Endodermal cell (in vitro differentiated cells): Measurements from ENCODE around the gene IL6R. TPM values are rescaled to one million over a fixed set of nuclear protein-coding genes. Genes with fewer than 3 reads are reported as not detected.

ENCODE experiments used
- DNase-seq: peaks from one replicate; pipeline ENCODE4 v3.0.0-alpha.2; 2017
- H3K27ac ChIP-seq: 2 replicates; pipeline ENCODE4 v1.5.1; 2013; ENCODE audit warnings: mild to moderate bottlenecking, low read depth, low read length, moderate library complexity
- H3K27me3 ChIP-seq: 2 replicates; pipeline ENCODE4 v1.6.1; 2013; ENCODE audit warnings: mild to moderate bottlenecking, low read length, moderate library complexity; ENCODE audit not compliant: insufficient read depth, control insufficient read depth, poor library complexity, severe bottlenecking
- H3K36me3 ChIP-seq: 2 replicates; pipeline ENCODE4 v1.7.0; 2013; ENCODE audit warnings: mild to moderate bottlenecking, low read length, moderate library complexity; ENCODE audit not compliant: control insufficient read depth, insufficient read depth
- H3K4me1 ChIP-seq: one replicate; pipeline ENCODE4 v1.7.0; 2013; ENCODE audit warnings: low read length; ENCODE audit not compliant: control insufficient read depth, insufficient read depth
- H3K4me3 ChIP-seq: 2 replicates; pipeline ENCODE4 v1.5.1; 2013; ENCODE audit warnings: mild to moderate bottlenecking, low read length, moderate library complexity
- H3K9ac ChIP-seq: 2 replicates; pipeline ENCODE4 v1.6.1; 2013; ENCODE audit warnings: mild to moderate bottlenecking, low read length, moderate library complexity; ENCODE audit not compliant: poor library complexity, severe bottlenecking; ENCODE audit errors: extremely low read depth
- H3K9me3 ChIP-seq: 2 replicates; pipeline ENCODE4 v1.6.1; 2013; ENCODE audit warnings: mild to moderate bottlenecking, low read length, moderate library complexity; ENCODE audit not compliant: control insufficient read depth
- H3K27ac Mint-ChIP-seq: 2 replicates; pipeline ENCODE4 v1.8.0; 2020; ENCODE audit warnings: mixed read lengths
- H3K27me3 Mint-ChIP-seq: 2 replicates; pipeline ENCODE4 v1.8.0; 2021; ENCODE audit warnings: mild to moderate bottlenecking, mixed read lengths; ENCODE audit not compliant: insufficient read depth
- H3K36me3 Mint-ChIP-seq: 2 replicates; pipeline ENCODE4 v1.8.0; 2020; ENCODE audit warnings: low read depth, mixed read lengths
- H3K4me1 Mint-ChIP-seq: 2 replicates; pipeline ENCODE4 v1.8.0; 2020; ENCODE audit warnings: mixed read lengths
- H3K4me3 Mint-ChIP-seq: 2 replicates; pipeline ENCODE4 v1.8.0; 2020; ENCODE audit warnings: mild to moderate bottlenecking, moderate library complexity, mixed read lengths
- H3K9me3 Mint-ChIP-seq: 2 replicates; pipeline ENCODE4 v1.8.0; 2020; ENCODE audit warnings: mild to moderate bottlenecking, mixed read lengths
- CTCF ChIP-seq: fragments of 200-600 bp; sonication (generic); conservative IDR thresholded peaks from 2 replicates; pipeline ENCODE4 v1.5.0; 2021; ENCODE audit warnings: antibody characterized with exemption, mild to moderate bottlenecking
- WGBS, 2 experiments: methylation state at CpG; one replicate each; pipeline versions ENCODE4 v1.1.5 to v1.1.7; 2013; ENCODE audit warnings: missing lambda C conversion rate in 2 of 2, mixed read lengths in 1 of 2; ENCODE audit not compliant: insufficient coverage in 1 of 2, insufficient read length in 1 of 2; 5-methylcytosine and 5-hydroxymethylcytosine counted together
- total RNA-seq, 2 donors: library from RNA; stranded (reverse); fragmentation: NEBNext Ultra II Directional in 1 of 2; extraction: Animal tissue kit (Norgen Biotek cat#: 25700) in 1 of 2; gene quantifications; 2 replicates in 1 of 2; 3 replicates in 1 of 2; pipeline ENCODE4 v1.2.1, GENCODE V29; 2021

The IL6R gene
- total RNA-seq, 2 donors from 2014 or later = 0.77 to 1.0 TPM

- no peaks in the 10 kb centered on the region for H3K36me3 ChIP-seq
- WGBS, 2 experiments = 90 to 91% methylated on average over 7 to 17 of the region's 17 CpGs
- peak; percentile 43 for DNase-seq
- H3K27ac ChIP-seq = no peak overlapping the region
- Mint-ChIP-seq H3K4me1 (peaks cover 5% of the 10 kb centered on the region), H3K4me3 (no peak overlapping the region), H3K36me3 (no peaks in the 10 kb centered on the region), H3K27me3 (peaks cover 2% of the 10 kb centered on the region), H3K9me3 (no peaks in the 10 kb centered on the region), H3K27ac (no peak overlapping the region)
- no peak overlapping the region for H3K9ac ChIP-seq
- H3K4me3 ChIP-seq = no peak overlapping the region
- no peak for TF ChIP-seq CTCF
- H3K27me3 ChIP-seq = no peaks in the 10 kb centered on the region
- H3K9me3 ChIP-seq = no peaks in the 10 kb centered on the region
- H3K4me1 ChIP-seq = no peaks in the 10 kb centered on the region
Observed at GRCh38 chr1:154418062-154418921, 13.1 kb downstream of the IL6R start.

- no peak for TF ChIP-seq CTCF
- DNase-seq = peak; percentile 38
- peaks cover 5% of the 10 kb centered on the region for H3K4me1 Mint-ChIP-seq
- no peak overlapping the region for H3K4me3 Mint-ChIP-seq
- H3K36me3 ChIP-seq = no peaks in the 10 kb centered on the region
- no peak overlapping the region for H3K27ac ChIP-seq
- H3K27ac Mint-ChIP-seq = no peak overlapping the region
- H3K27me3 Mint-ChIP-seq = peaks cover 2% of the 10 kb centered on the region
- H3K4me1 ChIP-seq = no peaks in the 10 kb centered on the region
- no peak overlapping the region for H3K9ac ChIP-seq
- H3K36me3 Mint-ChIP-seq = no peaks in the 10 kb centered on the region
- H3K9me3 ChIP-seq = no peaks in the 10 kb centered on the region
- H3K4me3 ChIP-seq = no peak overlapping the region
- H3K9me3 Mint-ChIP-seq = no peaks in the 10 kb centered on the region
- 83 to 91% methylated on average over 5 of the region's 5 CpGs for WGBS, 2 experiments
- no peaks in the 10 kb centered on the region for H3K27me3 ChIP-seq
Observed at GRCh38 chr1:154418923-154419619, 13.9 kb downstream of the IL6R start.

- Mint-ChIP-seq H3K9me3 (no peaks in the 10 kb centered on the region), H3K4me3 (no peak overlapping the region), H3K27ac (no peak overlapping the region), H3K27me3 (peaks cover 5% of the 10 kb centered on the region), H3K4me1 (peaks cover 5% of the 10 kb centered on the region), H3K36me3 (no peaks in the 10 kb centered on the region)
- peak; percentile 47 for DNase-seq
- Histone ChIP-seq H3K9me3 (no peaks in the 10 kb centered on the region), H3K9ac (no peak overlapping the region), H3K4me3 (no peak overlapping the region), H3K4me1 (no peaks in the 10 kb centered on the region), H3K27me3 (no peaks in the 10 kb centered on the region), H3K27ac (no peak overlapping the region), H3K36me3 (no peaks in the 10 kb centered on the region)
- WGBS, 2 experiments = 89 to 94% methylated on average over 7 to 13 of the region's 13 CpGs
- no peak for TF ChIP-seq CTCF
Observed at GRCh38 chr1:154419620-154420571, 14.8 kb downstream of the IL6R start.
